Esophagus muscularis mucosa (tissue), 3 donors: Measurements from ENCODE around the gene COL3A1.

ENCODE experiments used
- CTCF ChIP-seq, 3 experiments: fragments of 200-600 bp in 2 of 3; fragments of 450-650 bp in 1 of 3; sonication (generic) in 2 of 3; IDR thresholded peaks; one replicate each; pipeline ENCODE4 v1.5.1; 2017 to 2019; ENCODE audit warnings: antibody characterized with exemption in 3 of 3, mild to moderate bottlenecking in 2 of 3, moderate library complexity in 1 of 3
- POLR2AphosphoS5 ChIP-seq, 2 donors: sonication (generic); formaldehyde crosslinking; IDR thresholded peaks; one replicate each; pipeline ENCODE4 v1.6.1; 2017; ENCODE audit warnings: antibody characterized with exemption in 2 of 2

DNA sequence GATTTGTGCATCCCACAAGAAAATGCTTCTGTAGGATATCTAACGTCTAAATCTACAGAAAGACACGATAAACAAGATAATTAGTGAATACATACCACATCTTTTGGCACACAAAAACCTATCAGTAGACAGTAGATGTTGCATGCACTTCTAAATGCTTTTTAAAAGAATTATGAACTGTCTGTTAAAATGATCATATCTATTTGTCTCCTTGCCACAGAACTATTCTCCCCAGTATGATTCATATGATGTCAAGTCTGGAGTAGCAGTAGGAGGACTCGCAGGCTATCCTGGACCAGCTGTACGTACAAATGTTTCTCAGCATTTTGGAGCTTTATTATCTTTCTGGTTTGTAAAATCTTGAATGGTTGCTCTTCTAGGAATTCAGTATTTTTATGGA, 12.7 kb downstream of the COL3A1 start:
- TF ChIP-seq CTCF (IDR thresholded peaks at IDR 0.05) (no peak), POLR2AphosphoS5 (IDR thresholded peaks at IDR 0.05) (no peak)
